MG63 (cell line): ENCODE data around the gene PTPRK. TPM values are rescaled to one million over a fixed set of nuclear protein-coding genes. Genes with fewer than 3 reads are reported as not detected.

Experiments
- DNase-seq: peaks from one replicate; pipeline ENCODE4 v3.0.0-alpha.2; 2020
- H3K27me3 ChIP-seq: fragments of 250-450 bp; sonication (Bioruptor Pico); 2 replicates; pipeline ENCODE4 v1.5.1; 2020; ENCODE audit warnings: mild to moderate bottlenecking, moderate library complexity
- H3K36me3 ChIP-seq: fragments of 250-450 bp; sonication (Bioruptor Pico); 2 replicates; pipeline ENCODE4 v1.5.1; 2020; ENCODE audit warnings: mild to moderate bottlenecking, moderate library complexity
- H3K4me3 ChIP-seq: fragments of 250-450 bp; sonication (Bioruptor Pico); 2 replicates; pipeline ENCODE4 v1.5.1; 2020; ENCODE audit warnings: mild to moderate bottlenecking, moderate library complexity
- H3K9me3 ChIP-seq: fragments of 250-450 bp; sonication (Bioruptor Pico); 2 replicates; pipeline ENCODE4 v1.5.1; 2020; ENCODE audit warnings: mild to moderate bottlenecking, moderate library complexity
- total RNA-seq: library from RNA; depleted of rRNA; stranded (reverse); fragments of >200 nt; shearing (Covaris generic); gene quantifications from 2 replicates; pipeline ENCODE4 v1.2.3, GENCODE V29; 2014; ENCODE audit warnings: low replicate concordance; rRNA removed

The PTPRK gene
- total RNA-seq, result 9.7 and 33.7 TPM in 2 replicates

GRCh38 chr6:128520436-128521281 is at the start of gene PTPRK:
TSS of gene PTPRK (minus strand) at chr6:128520599. CDS start at chr6:128520358, 241 bp downstream.
- peak within 1 kb of the TSS; percentile 84 for H3K4me3 ChIP-seq
- peak; percentile 96 for DNase-seq
- H3K36me3 ChIP-seq, result no peaks in the 10 kb centered on the region
- no peaks in the 10 kb centered on the region for H3K27me3 ChIP-seq
- H3K9me3 ChIP-seq, result no peaks in the 10 kb centered on the region

- no peaks in the 10 kb centered on the region for H3K36me3 ChIP-seq
- no peak overlapping the region for H3K4me3 ChIP-seq
- H3K9me3 ChIP-seq, result no peaks in the 10 kb centered on the region; the same call in 1 of the 2 replicates
- no peaks in the 10 kb centered on the region for H3K27me3 ChIP-seq
- DNase-seq, result no peak
These were observed 46.6 kb upstream of the PTPRK start for GRCh38 chr6:128567029-128567428.

- Histone ChIP-seq H3K4me3 (no peak overlapping the region), H3K36me3 (no peaks in the 10 kb centered on the region), H3K27me3 (no peaks in the 10 kb centered on the region), H3K9me3 (no peaks in the 10 kb centered on the region)
- no peak for DNase-seq
These were observed 40.6 kb upstream of the PTPRK start for GRCh38 chr6:128560966-128561365.

- Histone ChIP-seq H3K27me3 (no peaks in the 10 kb centered on the region), H3K9me3 (no peaks in the 10 kb centered on the region), H3K4me3 (no peak overlapping the region), H3K36me3 (no peaks in the 10 kb centered on the region)
- no peak for DNase-seq
These were observed 38.5 kb upstream of the PTPRK start for GRCh38 chr6:128558924-128559323.

- H3K27me3 ChIP-seq, result no peaks in the 10 kb centered on the region
- no peak overlapping the region for H3K4me3 ChIP-seq
- H3K36me3 ChIP-seq, result no peaks in the 10 kb centered on the region
- H3K9me3 ChIP-seq, result no peaks in the 10 kb centered on the region
- no peak for DNase-seq
These were observed 37.6 kb upstream of the PTPRK start for GRCh38 chr6:128558021-128558420.

DNA sequence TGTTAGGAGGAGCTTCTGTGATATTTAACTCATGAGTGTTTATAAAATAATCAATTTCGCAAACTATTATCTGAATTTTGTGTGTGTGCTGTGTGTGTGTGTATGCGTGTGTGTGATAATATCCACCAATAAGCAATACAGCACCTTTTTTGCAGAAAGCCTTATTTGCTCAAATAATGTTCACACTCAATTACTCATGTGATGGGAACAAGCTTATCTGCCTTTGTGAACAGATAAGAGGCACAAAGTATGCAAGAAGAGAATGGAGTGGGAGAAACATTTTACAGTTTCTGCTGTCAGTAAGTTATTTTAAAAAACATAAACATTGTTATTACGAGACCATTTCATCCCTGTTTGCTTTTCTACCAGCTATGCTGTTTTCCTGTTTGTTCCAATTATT is 36.7 kb upstream of the PTPRK start:
- Histone ChIP-seq H3K4me3 (no peak overlapping the region), H3K36me3 (no peaks in the 10 kb centered on the region), H3K9me3 (no peaks in the 10 kb centered on the region), H3K27me3 (no peaks in the 10 kb centered on the region)
- DNase-seq, result no peak

DNA sequence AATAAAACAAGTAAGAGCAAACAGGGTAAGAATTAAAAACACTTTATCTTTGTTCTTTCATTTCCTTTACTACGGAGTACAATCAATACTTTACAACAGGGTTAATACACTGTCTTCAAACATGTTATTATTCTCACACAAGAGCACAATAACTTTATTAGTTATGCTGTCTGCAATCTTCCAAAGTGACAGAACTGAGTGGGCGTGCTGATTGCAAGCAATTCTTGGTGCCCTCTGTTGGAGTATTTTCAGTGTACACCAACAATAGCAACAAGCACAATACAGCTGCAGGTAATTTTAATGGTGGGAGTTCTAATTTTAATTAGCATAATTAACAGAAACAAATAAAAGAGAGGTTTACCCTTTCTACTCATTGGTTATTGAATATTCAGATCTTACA is 33.9 kb upstream of the PTPRK start:
- no peaks in the 10 kb centered on the region for H3K36me3 ChIP-seq
- no peaks in the 10 kb centered on the region for H3K9me3 ChIP-seq
- H3K27me3 ChIP-seq, result no peaks in the 10 kb centered on the region
- H3K4me3 ChIP-seq, result no peak overlapping the region
- no peak for DNase-seq

GRCh38 chr6:128541261-128541660 is 20.9 kb upstream of the PTPRK start:
- Histone ChIP-seq H3K9me3 (peaks cover 3% of the 10 kb centered on the region), H3K27me3 (no peaks in the 10 kb centered on the region), H3K4me3 (no peak overlapping the region), H3K36me3 (no peaks in the 10 kb centered on the region)
- no peak for DNase-seq

- H3K27me3 ChIP-seq, result no peaks in the 10 kb centered on the region
These were observed 18.4 kb upstream of the PTPRK start for GRCh38 chr6:128538763-128539162.

DNA sequence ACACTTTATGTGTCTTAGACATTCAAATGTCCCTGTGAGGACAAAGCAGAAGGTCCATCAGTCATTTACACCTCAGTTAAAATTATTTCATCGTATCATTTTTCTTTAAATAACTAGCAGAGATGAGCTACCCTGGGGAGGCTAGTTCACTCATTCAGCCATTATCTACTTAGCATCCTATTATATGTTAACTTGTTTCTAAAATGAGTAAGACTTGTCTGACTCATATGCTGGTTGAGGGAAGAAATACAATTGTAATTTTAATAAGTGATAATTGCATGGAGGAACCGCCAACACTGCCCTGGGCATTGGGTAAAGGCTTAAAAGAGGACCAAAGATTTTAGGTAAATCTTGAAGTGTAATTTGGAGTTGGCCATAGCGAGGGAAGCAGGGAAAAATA is 12.4 kb upstream of the PTPRK start:
- Histone ChIP-seq H3K36me3 (no peaks in the 10 kb centered on the region), H3K4me3 (no peak overlapping the region), H3K9me3 (no peaks in the 10 kb centered on the region), H3K27me3 (no peaks in the 10 kb centered on the region)
- no peak for DNase-seq

More at GRCh38 chr6:128538763-128539162, 18.4 kb upstream of the PTPRK start:
- Histone ChIP-seq H3K4me3 (no peak overlapping the region), H3K36me3 (no peaks in the 10 kb centered on the region), H3K9me3 (no peaks in the 10 kb centered on the region)
- peak; percentile 62 for DNase-seq

GRCh38 chr6:128532136-128532535 is 11.7 kb upstream of the PTPRK start:
- DNase-seq, result no peak

GRCh38 chr6:128531696-128532095 is 11.3 kb upstream of the PTPRK start:
- no peaks in the 10 kb centered on the region for H3K27me3 ChIP-seq
- no peak overlapping the region for H3K4me3 ChIP-seq
- no peaks in the 10 kb centered on the region for H3K36me3 ChIP-seq
- H3K9me3 ChIP-seq, result no peaks in the 10 kb centered on the region
- no peak for DNase-seq

More at GRCh38 chr6:128532136-128532535, 11.7 kb upstream of the PTPRK start:
- no peaks in the 10 kb centered on the region for H3K36me3 ChIP-seq
- H3K27me3 ChIP-seq, result no peaks in the 10 kb centered on the region
- H3K9me3 ChIP-seq, result no peaks in the 10 kb centered on the region
- no peak overlapping the region for H3K4me3 ChIP-seq

- Histone ChIP-seq H3K36me3 (no peaks in the 10 kb centered on the region), H3K9me3 (no peaks in the 10 kb centered on the region), H3K4me3 (no peak overlapping the region), H3K27me3 (no peaks in the 10 kb centered on the region)
- DNase-seq, result no peak
These were observed 7.8 kb upstream of the PTPRK start for GRCh38 chr6:128528241-128528640.

DNA sequence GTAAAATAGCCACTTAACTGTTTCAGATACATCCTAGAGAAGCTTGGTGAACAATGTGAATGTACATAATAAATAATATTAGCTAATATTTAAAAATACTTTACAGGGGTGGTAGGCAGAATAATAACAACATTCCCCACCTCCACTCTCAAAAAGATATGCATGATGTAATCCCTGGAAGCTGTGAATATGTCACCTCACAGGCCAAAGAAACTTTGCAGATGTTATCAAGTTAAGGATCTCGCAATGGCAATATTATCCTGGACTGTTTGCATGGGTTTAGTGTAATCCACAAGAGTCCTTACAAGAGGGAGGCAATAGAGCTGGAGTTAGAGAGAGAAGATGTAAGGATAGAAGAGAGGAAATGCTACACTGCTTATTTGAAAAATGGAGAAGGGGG is 7.0 kb upstream of the PTPRK start:
- DNase-seq, result no peak
- H3K36me3 ChIP-seq, result no peaks in the 10 kb centered on the region
- no peaks in the 10 kb centered on the region for H3K27me3 ChIP-seq
- no peak overlapping the region for H3K4me3 ChIP-seq
- no peaks in the 10 kb centered on the region for H3K9me3 ChIP-seq

DNA sequence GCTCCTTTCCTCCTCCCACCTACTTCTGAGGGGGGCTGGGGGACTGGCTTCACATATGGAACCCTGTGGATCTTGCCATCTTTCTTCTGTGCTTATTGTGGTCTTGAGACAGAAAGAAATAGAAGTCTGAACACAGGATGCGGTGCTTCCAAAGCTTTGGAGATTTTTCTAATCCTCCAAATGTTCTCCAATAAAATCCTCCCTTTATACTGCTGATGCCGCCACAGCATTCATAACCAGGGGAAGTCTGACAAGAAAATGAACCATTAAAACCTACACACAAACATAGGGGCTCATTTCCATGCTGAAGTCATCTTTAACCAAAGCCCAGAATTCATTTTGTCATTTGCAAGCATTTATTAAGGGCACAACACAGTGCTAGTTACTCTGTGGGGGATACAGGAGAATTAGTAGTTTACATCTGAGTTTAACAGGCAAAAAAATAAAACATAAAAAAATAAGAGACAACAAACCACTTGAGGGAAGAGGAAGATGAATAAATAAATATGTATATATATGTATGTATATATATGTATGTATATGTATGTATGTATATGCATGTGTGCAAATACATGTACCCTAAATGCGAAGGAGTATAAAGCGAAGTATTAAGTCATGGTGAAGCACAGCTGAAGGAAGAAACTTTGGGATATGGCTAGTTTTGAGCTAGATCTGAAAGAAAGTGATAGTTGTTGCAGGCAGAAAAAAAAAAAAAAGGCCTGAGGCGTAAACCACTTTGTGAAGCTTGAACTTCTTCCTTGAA is 5.9 kb upstream of the PTPRK start:
- H3K4me3 ChIP-seq, result no peak overlapping the region
- H3K9me3 ChIP-seq, result no peaks in the 10 kb centered on the region
- H3K36me3 ChIP-seq, result no peaks in the 10 kb centered on the region
- DNase-seq, result no peak
- H3K27me3 ChIP-seq, result no peaks in the 10 kb centered on the region

DNA sequence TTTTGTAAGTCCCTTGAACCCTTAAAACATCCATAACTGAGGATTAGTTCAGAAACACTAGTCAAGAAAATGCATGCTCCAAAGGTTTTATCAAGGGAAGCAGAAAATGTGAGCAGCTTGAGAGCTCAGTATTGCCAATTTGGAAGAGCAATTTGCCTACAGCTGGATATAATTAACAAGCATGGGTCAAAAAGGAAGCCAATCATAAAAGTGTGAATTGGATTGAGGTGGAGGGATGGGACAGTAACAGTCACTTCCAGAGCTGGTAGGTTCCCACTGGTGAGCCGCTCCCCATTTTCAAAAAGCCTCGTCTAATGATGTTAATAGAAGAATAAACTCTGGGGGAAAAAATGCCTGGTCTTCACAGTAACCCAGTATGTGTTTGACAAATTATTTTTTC is 5.0 kb upstream of the PTPRK start:
- Histone ChIP-seq H3K9me3 (no peaks in the 10 kb centered on the region), H3K36me3 (no peaks in the 10 kb centered on the region), H3K27me3 (no peaks in the 10 kb centered on the region), H3K4me3 (no peak overlapping the region)
- no peak for DNase-seq

- Histone ChIP-seq H3K9me3 (no peaks in the 10 kb centered on the region), H3K36me3 (no peaks in the 10 kb centered on the region), H3K4me3 (peak overlapping the region; percentile 84), H3K27me3 (no peaks in the 10 kb centered on the region)
- DNase-seq, result peak; percentile 24
These were observed 858 bp upstream of the PTPRK start for GRCh38 chr6:128521282-128521632.
